Measurements from ENCODE around the gene CD58. TPM values are rescaled to one million over a fixed set of nuclear protein-coding genes. Genes with fewer than 3 reads are reported as not detected.
A peak's percentile ranks its signal among the peaks of the same experiment; 100 is the strongest.

The CD58 gene
- polyA plus RNA-seq, 2 donors, result 21.2 to 25.3 TPM

GRCh38 chr1:116521186-116521585 is 49.6 kb downstream of the CD58 start:
- Histone ChIP-seq H3K27ac (ENCODE audit: low read depth in 2 of 2, low read length in 1 of 2) (no peak overlapping the region), H3K4me1 (ENCODE audit: control insufficient read depth in 2 of 2, insufficient read depth in 2 of 2, low read length in 1 of 2) (no peaks in the 10 kb centered on the region), H3K27me3 (ENCODE audit: control insufficient read depth in 1 of 2, insufficient read depth in 2 of 2, low read length in 2 of 2) (no peaks in the 10 kb centered on the region), H3K9me3 (ENCODE audit: control insufficient read depth in 2 of 2, insufficient read depth in 1 of 2, low read depth in 1 of 2, low read length in 1 of 2) (no peaks in the 10 kb centered on the region), H3K36me3 (ENCODE audit: control insufficient read depth in 2 of 2, insufficient read depth in 2 of 2, low read length in 1 of 2) (peaks cover 0 to 8% of the 10 kb centered on the region in 2 donors), H3K4me3 (ENCODE audit: low read depth in 1 of 2, low read length in 2 of 2) (no peak overlapping the region)
- 81 to 86% methylated on average over 3 of the region's 3 CpGs for WGBS, 2 donors

- Histone ChIP-seq H3K4me3 (ENCODE audit: low read depth in 1 of 2, low read length in 2 of 2) (no peak overlapping the region), H3K27me3 (ENCODE audit: control insufficient read depth in 1 of 2, insufficient read depth in 2 of 2, low read length in 2 of 2) (no peaks in the 10 kb centered on the region), H3K9me3 (ENCODE audit: control insufficient read depth in 2 of 2, insufficient read depth in 1 of 2, low read depth in 1 of 2, low read length in 1 of 2) (no peaks in the 10 kb centered on the region), H3K36me3 (ENCODE audit: control insufficient read depth in 2 of 2, insufficient read depth in 2 of 2, low read length in 1 of 2) (peaks cover 0 to 12% of the 10 kb centered on the region in 2 donors), H3K4me1 (ENCODE audit: control insufficient read depth in 2 of 2, insufficient read depth in 2 of 2, low read length in 1 of 2) (peaks cover 0 to 2% of the 10 kb centered on the region in 2 donors), H3K27ac (ENCODE audit: low read depth in 2 of 2, low read length in 1 of 2) (no peak overlapping the region)
- 96% methylated on average over 3 of the region's 3 CpGs for WGBS, 2 donors
Observed at GRCh38 chr1:116518400-116518799, 52.4 kb downstream of the CD58 start.

GRCh38 chr1:116516631-116517030 is 54.2 kb downstream of the CD58 start:
- Histone ChIP-seq H3K27me3 (ENCODE audit: control insufficient read depth in 1 of 2, insufficient read depth in 2 of 2, low read length in 2 of 2) (no peaks in the 10 kb centered on the region), H3K4me3 (ENCODE audit: low read depth in 1 of 2, low read length in 2 of 2) (no peak overlapping the region), H3K4me1 (ENCODE audit: control insufficient read depth in 2 of 2, insufficient read depth in 2 of 2, low read length in 1 of 2) (peaks cover 0 to 2% of the 10 kb centered on the region in 2 donors), H3K27ac (ENCODE audit: low read depth in 2 of 2, low read length in 1 of 2) (no peak overlapping the region), H3K36me3 (ENCODE audit: control insufficient read depth in 2 of 2, insufficient read depth in 2 of 2, low read length in 1 of 2) (peaks cover 3 to 12% of the 10 kb centered on the region in 2 donors), H3K9me3 (ENCODE audit: control insufficient read depth in 2 of 2, insufficient read depth in 1 of 2, low read depth in 1 of 2, low read length in 1 of 2) (no peaks in the 10 kb centered on the region)
- whole genome bisulfite sequencing, 2 donors, result 80 to 88% methylated on average over 5 of the region's 5 CpGs

- 67 to 80% methylated on average over 7 of the region's 7 CpGs for WGBS, 2 donors
- no peaks in the 10 kb centered on the region for H3K27me3 ChIP-seq (ENCODE audit: control insufficient read depth in 1 of 2, insufficient read depth in 2 of 2, low read length in 2 of 2)
- peaks cover 3 to 12% of the 10 kb centered on the region in 2 donors for H3K36me3 ChIP-seq (ENCODE audit: control insufficient read depth in 2 of 2, insufficient read depth in 2 of 2, low read length in 1 of 2)
- no peak overlapping the region for H3K4me3 ChIP-seq (ENCODE audit: low read depth in 1 of 2, low read length in 2 of 2)
- H3K4me1 ChIP-seq (ENCODE audit: control insufficient read depth in 2 of 2, insufficient read depth in 2 of 2, low read length in 1 of 2), result peaks cover 0 to 2% of the 10 kb centered on the region in 2 donors
- H3K9me3 ChIP-seq (ENCODE audit: control insufficient read depth in 2 of 2, insufficient read depth in 1 of 2, low read depth in 1 of 2, low read length in 1 of 2), result no peaks in the 10 kb centered on the region
- H3K27ac ChIP-seq (ENCODE audit: low read depth in 2 of 2, low read length in 1 of 2), result peak overlapping the region; percentile 61 to 72
Observed at GRCh38 chr1:116515702-116516101, 55.1 kb downstream of the CD58 start.

- Histone ChIP-seq H3K4me1 (ENCODE audit: control insufficient read depth in 2 of 2, insufficient read depth in 2 of 2, low read length in 1 of 2) (peaks cover 0 to 2% of the 10 kb centered on the region in 2 donors), H3K9me3 (ENCODE audit: control insufficient read depth in 2 of 2, insufficient read depth in 1 of 2, low read depth in 1 of 2, low read length in 1 of 2) (no peaks in the 10 kb centered on the region), H3K4me3 (ENCODE audit: low read depth in 1 of 2, low read length in 2 of 2) (no peak overlapping the region), H3K36me3 (ENCODE audit: control insufficient read depth in 2 of 2, insufficient read depth in 2 of 2, low read length in 1 of 2) (peaks cover 3 to 12% of the 10 kb centered on the region in 2 donors), H3K27me3 (ENCODE audit: control insufficient read depth in 1 of 2, insufficient read depth in 2 of 2, low read length in 2 of 2) (no peaks in the 10 kb centered on the region), H3K27ac (ENCODE audit: low read depth in 2 of 2, low read length in 1 of 2) (peak overlapping the region; percentile 61 to 72)
- WGBS, 2 donors, result 63 to 65% methylated on average over 8 of the region's 8 CpGs
Observed at GRCh38 chr1:116514708-116515525, 55.9 kb downstream of the CD58 start.

GRCh38 chr1:116513956-116514355 is 56.9 kb downstream of the CD58 start:
- Histone ChIP-seq H3K27ac (ENCODE audit: low read depth in 2 of 2, low read length in 1 of 2) (no peak overlapping the region), H3K9me3 (ENCODE audit: control insufficient read depth in 2 of 2, insufficient read depth in 1 of 2, low read depth in 1 of 2, low read length in 1 of 2) (no peaks in the 10 kb centered on the region), H3K27me3 (ENCODE audit: control insufficient read depth in 1 of 2, insufficient read depth in 2 of 2, low read length in 2 of 2) (no peaks in the 10 kb centered on the region), H3K36me3 (ENCODE audit: control insufficient read depth in 2 of 2, insufficient read depth in 2 of 2, low read length in 1 of 2) (peaks cover 3 to 10% of the 10 kb centered on the region in 2 donors), H3K4me3 (ENCODE audit: low read depth in 1 of 2, low read length in 2 of 2) (no peak overlapping the region), H3K4me1 (ENCODE audit: control insufficient read depth in 2 of 2, insufficient read depth in 2 of 2, low read length in 1 of 2) (peaks cover 0 to 2% of the 10 kb centered on the region in 2 donors)
- 58 to 72% methylated on average over 4 of the region's 4 CpGs for WGBS, 2 donors

- 96 to 98% methylated on average over 2 of the region's 2 CpGs for WGBS, 2 donors
- no peak overlapping the region for H3K27ac ChIP-seq (ENCODE audit: low read depth in 2 of 2, low read length in 1 of 2)
- no peak overlapping the region for H3K4me3 ChIP-seq (ENCODE audit: low read depth in 1 of 2, low read length in 2 of 2)
- H3K4me1 ChIP-seq (ENCODE audit: control insufficient read depth in 2 of 2, insufficient read depth in 2 of 2, low read length in 1 of 2), result peaks cover 2 to 8% of the 10 kb centered on the region in 2 donors
- H3K27me3 ChIP-seq (ENCODE audit: control insufficient read depth in 1 of 2, insufficient read depth in 2 of 2, low read length in 2 of 2), result no peaks in the 10 kb centered on the region
- no peaks in the 10 kb centered on the region for H3K9me3 ChIP-seq (ENCODE audit: control insufficient read depth in 2 of 2, insufficient read depth in 1 of 2, low read depth in 1 of 2, low read length in 1 of 2)
- H3K36me3 ChIP-seq (ENCODE audit: control insufficient read depth in 2 of 2, insufficient read depth in 2 of 2, low read length in 1 of 2), result peaks cover 3 to 4% of the 10 kb centered on the region in 2 donors
Observed at GRCh38 chr1:116511459-116512019, 59.3 kb downstream of the CD58 start.

- Histone ChIP-seq H3K4me3 (ENCODE audit: low read depth in 1 of 2, low read length in 2 of 2) (no peak overlapping the region), H3K36me3 (ENCODE audit: control insufficient read depth in 2 of 2, insufficient read depth in 2 of 2, low read length in 1 of 2) (peaks cover 3 to 4% of the 10 kb centered on the region in 2 donors), H3K27me3 (ENCODE audit: control insufficient read depth in 1 of 2, insufficient read depth in 2 of 2, low read length in 2 of 2) (no peaks in the 10 kb centered on the region), H3K9me3 (ENCODE audit: control insufficient read depth in 2 of 2, insufficient read depth in 1 of 2, low read depth in 1 of 2, low read length in 1 of 2) (no peaks in the 10 kb centered on the region), H3K4me1 (ENCODE audit: control insufficient read depth in 2 of 2, insufficient read depth in 2 of 2, low read length in 1 of 2) (peaks cover 2 to 8% of the 10 kb centered on the region in 2 donors), H3K27ac (ENCODE audit: low read depth in 2 of 2, low read length in 1 of 2) (no peak overlapping the region)
- WGBS, 2 donors, result 76 to 78% methylated on average over 4 of the region's 4 CpGs
Observed at GRCh38 chr1:116510361-116510760, 60.5 kb downstream of the CD58 start.

- Histone ChIP-seq H3K27me3 (ENCODE audit: control insufficient read depth in 1 of 2, insufficient read depth in 2 of 2, low read length in 2 of 2) (no peaks in the 10 kb centered on the region), H3K36me3 (ENCODE audit: control insufficient read depth in 2 of 2, insufficient read depth in 2 of 2, low read length in 1 of 2) (peaks cover 3 to 4% of the 10 kb centered on the region in 2 donors), H3K9me3 (ENCODE audit: control insufficient read depth in 2 of 2, insufficient read depth in 1 of 2, low read depth in 1 of 2, low read length in 1 of 2) (no peaks in the 10 kb centered on the region), H3K4me3 (ENCODE audit: low read depth in 1 of 2, low read length in 2 of 2) (no peak overlapping the region), H3K4me1 (ENCODE audit: control insufficient read depth in 2 of 2, insufficient read depth in 2 of 2, low read length in 1 of 2) (peaks cover 0 to 12% of the 10 kb centered on the region in 2 donors), H3K27ac (ENCODE audit: low read depth in 2 of 2, low read length in 1 of 2) (peak overlapping the region; percentile 66 to 80)
- WGBS, 2 donors, result 50 to 61% methylated on average over 3 of the region's 3 CpGs
Observed at GRCh38 chr1:116508984-116509980, 61.5 kb downstream of the CD58 start.

All from esophagus (tissue), 2 donors.